HK-2 (cell line): ENCODE results near the gene CD3E.

Source experiments
- DNase-seq: peaks from one replicate; pipeline ENCODE4 v3.0.0-alpha.2; 2018; ENCODE audit not compliant: unreplicated experiment

Gene CD3E

GRCh38 chr11:118322721-118323120, 18.2 kb downstream of the CD3E start:
- DNase-seq, result no peak

- no peak for DNase-seq
These were observed 20.8 kb downstream of the CD3E start for GRCh38 chr11:118325283-118325682.

- no peak for DNase-seq
These were observed 24.2 kb downstream of the CD3E start for GRCh38 chr11:118328745-118329144.

- DNase-seq, result no peak
These were observed 30.2 kb downstream of the CD3E start for GRCh38 chr11:118334745-118335144.

- DNase-seq, result no peak
These were observed 34.1 kb downstream of the CD3E start for GRCh38 chr11:118338637-118339061.

GRCh38 chr11:118339281-118339961, 34.9 kb downstream of the CD3E start:
- DNase-seq, result no peak

GRCh38 chr11:118340449-118340848, 35.9 kb downstream of the CD3E start:
- DNase-seq, result no peak

- DNase-seq, result no peak
These were observed 36.7 kb downstream of the CD3E start for GRCh38 chr11:118341261-118341660.

- no peak for DNase-seq
These were observed 37.4 kb downstream of the CD3E start for GRCh38 chr11:118341815-118342489.

GRCh38 chr11:118342503-118343161, 38.1 kb downstream of the CD3E start, which contains the start of gene CD3D:
Gene CD3D, minus strand, starts transcription at chr11:118342705. Its CDS starts 98 bp downstream, at chr11:118342607.
- no peak for DNase-seq

GRCh38 chr11:118343248-118343647, 38.7 kb downstream of the CD3E start:
- DNase-seq, result no peak

- no peak for DNase-seq
These were observed 39.5 kb downstream of the CD3E start, which contains the start of gene CD3G for GRCh38 chr11:118343981-118344515. Gene CD3G, plus strand, starts transcription at chr11:118344344. Its CDS starts 80 bp downstream, at chr11:118344424.

GRCh38 chr11:118349475-118349874, 44.9 kb downstream of the CD3E start:
- DNase-seq, result no peak

GRCh38 chr11:118353084-118353710, 48.7 kb downstream of the CD3E start:
- no peak for DNase-seq

- no peak for DNase-seq
These were observed 53.5 kb downstream of the CD3E start for GRCh38 chr11:118358071-118358470.

- DNase-seq, result peak; percentile 88
These were observed 54.9 kb downstream of the CD3E start, which contains the start of gene UBE4A for GRCh38 chr11:118359295-118359958. Gene UBE4A, plus strand, starts transcription at chr11:118359600. Its CDS starts 5,481 bp downstream, at chr11:118365081.

- DNase-seq, result no peak
These were observed 60.6 kb downstream of the CD3E start for GRCh38 chr11:118364956-118365615.
